ENCODE measurements around the gene MYCN. TPM values are rescaled to one million over a fixed set of nuclear protein-coding genes. Genes with fewer than 3 reads are reported as not detected.

MYCN gene
- total RNA-seq, 6 experiments from 2014 or later, result not detected

DNA sequence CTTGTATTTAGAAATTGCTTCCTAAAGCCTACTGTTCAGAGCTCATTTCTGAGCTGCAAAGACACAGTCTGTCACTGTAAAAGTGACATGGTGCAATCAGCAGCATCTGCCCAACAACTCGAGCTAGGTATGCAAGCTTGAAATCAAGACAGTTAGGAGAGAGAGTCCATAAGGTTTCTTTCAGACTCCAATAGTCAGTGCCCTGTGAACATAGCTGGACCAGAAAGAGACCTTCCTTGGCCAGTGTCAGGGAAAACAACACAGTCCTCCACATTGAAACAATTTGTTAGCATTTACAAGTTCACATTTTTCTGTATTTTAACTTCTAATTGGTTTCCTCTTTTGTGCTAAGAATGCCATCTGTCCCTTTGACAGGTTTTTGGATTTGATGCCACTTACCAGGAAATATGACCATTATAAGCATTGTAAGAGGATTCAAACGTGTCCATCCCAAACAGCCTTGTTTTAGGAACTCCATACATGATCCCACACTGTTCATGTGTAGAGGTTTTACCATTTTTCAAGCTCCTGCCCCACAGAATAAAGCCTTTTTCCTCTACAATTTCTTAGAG is 8.9 kb upstream of the MYCN start:
- Mint-ChIP-seq H3K36me3 (ENCODE audit: low read depth) (no peaks in the 10 kb centered on the region), H3K4me3 (no peak overlapping the region), H3K4me1 (ENCODE audit: low read depth) (no peaks in the 10 kb centered on the region), H3K9me3 (peaks cover 5% of the 10 kb centered on the region; the same call in 1 of the 2 replicates), H3K27ac (no peak overlapping the region), H3K27me3 (ENCODE audit: insufficient read depth) (peaks cover 1% of the 10 kb centered on the region)
- TF ChIP-seq, protein P1, sequence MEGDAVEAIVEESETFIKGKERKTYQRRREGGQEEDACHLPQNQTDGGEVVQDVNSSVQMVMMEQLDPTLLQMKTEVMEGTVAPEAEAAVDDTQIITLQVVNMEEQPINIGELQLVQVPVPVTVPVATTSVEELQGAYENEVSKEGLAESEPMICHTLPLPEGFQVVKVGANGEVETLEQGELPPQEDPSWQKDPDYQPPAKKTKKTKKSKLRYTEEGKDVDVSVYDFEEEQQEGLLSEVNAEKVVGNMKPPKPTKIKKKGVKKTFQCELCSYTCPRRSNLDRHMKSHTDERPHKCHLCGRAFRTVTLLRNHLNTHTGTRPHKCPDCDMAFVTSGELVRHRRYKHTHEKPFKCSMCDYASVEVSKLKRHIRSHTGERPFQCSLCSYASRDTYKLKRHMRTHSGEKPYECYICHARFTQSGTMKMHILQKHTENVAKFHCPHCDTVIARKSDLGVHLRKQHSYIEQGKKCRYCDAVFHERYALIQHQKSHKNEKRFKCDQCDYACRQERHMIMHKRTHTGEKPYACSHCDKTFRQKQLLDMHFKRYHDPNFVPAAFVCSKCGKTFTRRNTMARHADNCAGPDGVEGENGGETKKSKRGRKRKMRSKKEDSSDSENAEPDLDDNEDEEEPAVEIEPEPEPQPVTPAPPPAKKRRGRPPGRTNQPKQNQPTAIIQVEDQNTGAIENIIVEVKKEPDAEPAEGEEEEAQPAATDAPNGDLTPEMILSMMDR (IDR thresholded peaks at IDR 0.05), result no peak
- no peak for DNase-seq

- DNase-seq, result no peak
- H3K4me3 Mint-ChIP-seq, result no peak overlapping the region
- TF ChIP-seq, protein P1 (IDR thresholded peaks at IDR 0.05), result no peak
- no peak overlapping the region for H3K27ac Mint-ChIP-seq
- no peaks in the 10 kb centered on the region for H3K4me1 Mint-ChIP-seq (ENCODE audit: low read depth)
- no peaks in the 10 kb centered on the region for H3K36me3 Mint-ChIP-seq (ENCODE audit: low read depth)
- peaks cover 4% of the 10 kb centered on the region; the same call in 1 of the 2 replicates for H3K9me3 Mint-ChIP-seq
- peaks cover 1% of the 10 kb centered on the region for H3K27me3 Mint-ChIP-seq (ENCODE audit: insufficient read depth)
These were observed 8.4 kb upstream of the MYCN start for GRCh38 chr2:15931950-15932349.

DNA sequence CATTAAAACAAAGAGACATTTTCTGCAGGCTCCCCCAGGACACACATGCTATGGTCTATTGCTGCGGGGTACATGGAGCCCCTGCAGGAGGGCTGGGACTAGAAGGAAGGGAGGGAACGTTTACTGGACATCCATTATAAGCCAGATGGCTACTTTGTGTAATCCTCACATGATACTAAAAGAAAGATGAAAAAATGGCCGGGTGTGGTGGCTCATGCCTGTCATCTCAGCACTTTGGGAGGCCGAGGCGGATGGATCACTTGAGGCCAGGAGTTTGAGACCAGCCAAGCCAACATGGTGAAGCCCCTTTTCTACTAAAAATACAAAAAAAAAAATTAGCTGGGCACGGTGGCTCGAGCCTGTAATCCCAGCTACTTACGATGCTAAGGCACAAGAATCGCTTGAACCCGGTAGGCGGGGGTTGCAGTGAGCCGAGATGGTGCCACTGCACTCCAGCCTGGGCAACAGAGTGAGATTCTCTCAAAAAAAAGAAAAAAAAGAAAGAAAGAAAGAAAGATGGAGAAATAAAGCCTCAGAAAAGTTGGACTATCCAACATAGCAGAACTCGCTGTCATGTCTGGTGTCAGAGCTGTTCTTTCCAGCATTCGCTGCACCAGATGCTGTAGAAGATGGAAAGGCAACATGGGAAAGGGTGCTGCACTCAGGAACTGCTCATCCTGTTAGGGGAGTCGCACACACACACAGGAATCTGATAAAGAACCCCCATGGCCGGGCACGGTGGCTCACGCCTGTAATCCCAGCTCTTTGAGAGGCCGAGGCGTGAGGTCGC is 7.8 kb upstream of the MYCN start:
- no peaks in the 10 kb centered on the region for H3K36me3 Mint-ChIP-seq (ENCODE audit: low read depth)
- TF ChIP-seq, protein P1 (IDR thresholded peaks at IDR 0.05), result no peak
- no peak for DNase-seq
- no peaks in the 10 kb centered on the region; the same call in 1 of the 2 replicates for H3K9me3 Mint-ChIP-seq
- H3K27ac Mint-ChIP-seq, result no peak overlapping the region
- no peak overlapping the region for H3K4me3 Mint-ChIP-seq
- no peaks in the 10 kb centered on the region for H3K4me1 Mint-ChIP-seq (ENCODE audit: low read depth)
- H3K27me3 Mint-ChIP-seq (ENCODE audit: insufficient read depth), result peaks cover 1% of the 10 kb centered on the region

GRCh38 chr2:15933184-15933845 is 7.0 kb upstream of the MYCN start:
- no peak overlapping the region for H3K27ac Mint-ChIP-seq
- H3K4me3 Mint-ChIP-seq, result no peak overlapping the region
- DNase-seq, result no peak
- H3K36me3 Mint-ChIP-seq (ENCODE audit: low read depth), result no peaks in the 10 kb centered on the region
- peaks cover 1% of the 10 kb centered on the region for H3K27me3 Mint-ChIP-seq (ENCODE audit: insufficient read depth)
- H3K9me3 Mint-ChIP-seq, result no peaks in the 10 kb centered on the region; the same call in 1 of the 2 replicates
- TF ChIP-seq, protein P1 (IDR thresholded peaks at IDR 0.05), result no peak
- H3K4me1 Mint-ChIP-seq (ENCODE audit: low read depth), result no peaks in the 10 kb centered on the region

- H3K36me3 Mint-ChIP-seq (ENCODE audit: low read depth), result no peaks in the 10 kb centered on the region
- peaks cover 4% of the 10 kb centered on the region for H3K27me3 Mint-ChIP-seq (ENCODE audit: insufficient read depth)
- H3K4me3 Mint-ChIP-seq, result no peak overlapping the region
- TF ChIP-seq, protein P1 (IDR thresholded peaks at IDR 0.05), result no peak
- H3K9me3 Mint-ChIP-seq, result no peaks in the 10 kb centered on the region; the same call in 1 of the 2 replicates
- DNase-seq, result no peak
- H3K4me1 Mint-ChIP-seq (ENCODE audit: low read depth), result no peaks in the 10 kb centered on the region
- no peak overlapping the region for H3K27ac Mint-ChIP-seq
These were observed 5.9 kb upstream of the MYCN start for GRCh38 chr2:15934291-15934945.
